HG02970 (cell line): ENCODE data around the gene MINDY4.

Experiments used
- ATAC-seq: cut with Tn5 transposase; IDR thresholded peaks from one replicate; pipeline ENCODE4 v1.9.1; 2021; ENCODE audit warnings: mild to moderate bottlenecking, moderate library complexity, moderate number of reproducible peaks; ENCODE audit not compliant: unreplicated experiment, low FRiP score

Gene MINDY4

DNA sequence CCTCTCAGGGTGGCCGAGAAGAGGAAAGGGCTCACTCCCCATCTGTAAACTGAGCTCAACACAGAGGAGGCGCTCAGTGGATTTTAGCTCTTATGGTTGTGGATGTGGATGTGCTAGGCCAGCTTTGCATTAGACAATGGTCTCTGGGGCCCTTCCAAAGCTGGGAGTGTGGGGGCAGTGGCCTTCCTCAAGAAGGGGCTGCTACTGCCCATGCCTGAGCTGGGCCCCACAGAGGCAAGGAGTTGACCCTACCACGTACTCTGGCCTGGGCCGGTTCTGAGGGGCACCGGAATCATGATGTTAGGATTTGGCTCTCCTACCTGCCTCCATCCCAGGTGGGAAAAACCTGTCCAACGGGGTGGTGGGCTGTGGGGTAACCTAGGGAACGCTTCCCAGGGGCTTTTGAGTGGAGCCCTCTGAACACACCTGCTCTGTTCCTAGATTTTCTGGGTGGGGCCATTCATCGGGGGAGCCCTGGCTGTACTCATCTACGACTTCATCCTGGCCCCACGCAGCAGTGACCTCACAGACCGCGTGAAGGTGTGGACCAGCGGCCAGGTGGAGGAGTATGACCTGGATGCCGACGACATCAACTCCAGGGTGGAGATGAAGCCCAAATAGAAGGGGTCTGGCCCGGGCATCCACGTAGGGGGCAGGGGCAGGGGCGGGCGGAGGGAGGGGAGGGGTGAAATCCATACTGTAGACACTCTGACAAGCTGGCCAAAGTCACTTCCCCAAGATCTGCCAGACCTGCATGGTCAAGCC lies 152.0 kb downstream of the MINDY4 start:
- no peak for ATAC-seq

DNA sequence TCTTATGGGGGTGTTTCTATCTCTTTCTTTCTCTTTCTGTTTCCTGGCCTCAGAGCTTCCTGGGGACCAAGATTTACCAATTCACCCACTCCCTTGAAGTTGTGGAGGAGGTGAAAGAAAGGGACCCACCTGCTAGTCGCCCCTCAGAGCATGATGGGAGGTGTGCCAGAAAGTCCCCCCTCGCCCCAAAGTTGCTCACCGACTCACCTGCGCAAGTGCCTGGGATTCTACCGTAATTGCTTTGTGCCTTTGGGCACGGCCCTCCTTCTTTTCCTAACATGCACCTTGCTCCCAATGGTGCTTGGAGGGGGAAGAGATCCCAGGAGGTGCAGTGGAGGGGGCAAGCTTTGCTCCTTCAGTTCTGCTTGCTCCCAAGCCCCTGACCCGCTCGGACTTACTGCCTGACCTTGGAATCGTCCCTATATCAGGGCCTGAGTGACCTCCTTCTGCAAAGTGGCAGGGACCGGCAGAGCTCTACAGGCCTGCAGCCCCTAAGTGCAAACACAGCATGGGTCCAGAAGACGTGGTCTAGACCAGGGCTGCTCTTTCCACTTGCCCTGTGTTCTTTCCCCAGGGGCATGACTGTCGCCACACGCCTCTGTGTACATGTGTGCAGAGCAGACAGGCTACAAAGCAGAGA lies 152.7 kb downstream of the MINDY4 start:
- ATAC-seq: no peak

DNA sequence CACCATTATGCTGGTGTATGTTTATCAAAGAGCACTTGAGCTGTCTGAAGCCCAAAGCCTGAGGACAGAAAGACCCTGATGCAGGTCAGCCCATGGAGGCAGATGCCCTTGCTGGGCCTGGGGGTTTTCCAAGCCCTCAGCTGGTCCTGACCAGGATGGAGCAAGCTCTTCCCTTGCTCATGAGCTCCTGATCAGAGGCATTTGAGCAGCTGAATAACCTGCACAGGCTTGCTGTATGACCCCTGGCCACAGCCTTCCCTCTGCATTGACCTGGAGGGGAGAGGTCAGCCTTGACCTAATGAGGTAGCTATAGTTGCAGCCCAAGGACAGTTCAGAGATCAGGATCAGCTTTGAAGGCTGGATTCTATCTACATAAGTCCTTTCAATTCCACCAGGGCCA lies 153.4 kb downstream of the MINDY4 start:
- ATAC-seq: no peak

DNA sequence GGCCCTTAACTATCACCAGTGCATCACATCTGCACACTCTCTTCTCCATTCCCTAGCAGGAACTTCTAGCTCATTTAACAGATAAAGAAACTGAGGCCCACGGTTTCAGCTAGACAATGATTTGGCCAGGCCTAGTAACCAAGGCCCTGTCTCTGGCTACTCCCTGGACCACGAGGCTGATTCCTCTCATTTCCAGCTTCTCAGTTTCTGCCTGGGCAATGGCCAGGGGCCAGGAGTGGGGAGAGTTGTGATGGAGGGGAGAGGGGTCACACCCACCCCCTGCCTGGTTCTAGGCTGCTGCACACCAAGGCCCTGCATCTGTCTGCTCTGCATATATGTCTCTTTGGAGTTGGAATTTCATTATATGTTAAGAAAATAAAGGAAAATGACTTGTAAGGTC lies 153.9 kb downstream of the MINDY4 start:
- ATAC-seq: no peak

DNA sequence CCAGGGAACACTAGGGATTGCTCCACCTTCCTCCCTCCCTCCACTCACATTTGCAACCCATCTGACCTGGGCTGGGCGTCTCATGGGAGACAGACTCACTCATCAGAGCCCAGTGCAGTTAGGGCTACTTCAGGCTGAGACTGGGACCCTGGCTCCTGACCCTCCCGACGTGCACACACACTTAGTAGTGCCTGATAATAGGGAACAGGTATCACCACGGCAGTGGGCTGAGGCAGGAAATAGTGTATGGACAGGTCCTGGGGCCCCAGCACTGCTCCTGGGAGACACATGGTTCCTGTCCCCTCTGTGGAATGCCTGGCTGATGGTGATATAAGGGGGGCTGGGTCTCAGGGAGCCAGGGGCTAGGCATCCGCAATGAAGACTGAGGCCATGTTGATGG lies 154.7 kb downstream of the MINDY4 start:
- no peak for ATAC-seq

DNA sequence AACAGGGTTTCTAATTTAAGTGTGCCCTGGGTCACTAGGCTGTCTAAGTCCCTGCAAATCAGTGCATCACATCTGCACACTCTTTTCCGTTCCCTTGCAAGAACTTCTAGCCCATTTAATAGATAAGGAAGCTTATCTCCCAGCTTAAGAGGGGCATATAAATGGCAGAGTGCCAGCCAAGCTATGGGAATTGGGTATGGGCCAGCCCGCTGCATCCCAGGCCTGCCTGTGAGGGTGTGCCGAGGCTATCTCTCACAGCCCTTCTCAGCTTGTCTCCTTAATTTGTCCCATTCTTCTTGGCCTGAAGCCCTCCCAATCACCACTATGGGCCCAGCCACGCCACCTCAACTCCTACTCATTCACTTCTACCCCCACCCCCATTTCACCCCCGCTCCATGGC lies 155.1 kb downstream of the MINDY4 start:
- no peak for ATAC-seq

DNA sequence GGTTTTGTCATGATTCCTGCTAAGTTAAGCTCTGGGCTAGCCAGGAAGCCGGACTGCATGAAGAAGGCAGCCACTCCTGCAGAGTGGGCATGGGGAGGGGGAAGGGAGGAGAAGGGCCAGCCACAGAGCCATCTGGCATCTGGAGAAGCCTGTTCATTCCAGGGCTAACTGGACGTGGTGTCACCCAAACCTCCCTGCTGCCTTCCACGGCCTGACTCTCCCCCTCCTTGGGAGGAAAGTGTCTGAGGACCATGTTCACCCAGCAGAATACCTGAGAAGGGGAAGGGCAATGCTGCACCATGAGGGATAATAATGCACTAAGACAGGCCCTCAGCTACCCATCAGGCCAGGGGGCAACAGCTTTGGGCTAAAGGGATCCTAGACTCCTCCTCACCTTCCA lies 155.8 kb downstream of the MINDY4 start:
- no peak for ATAC-seq

DNA sequence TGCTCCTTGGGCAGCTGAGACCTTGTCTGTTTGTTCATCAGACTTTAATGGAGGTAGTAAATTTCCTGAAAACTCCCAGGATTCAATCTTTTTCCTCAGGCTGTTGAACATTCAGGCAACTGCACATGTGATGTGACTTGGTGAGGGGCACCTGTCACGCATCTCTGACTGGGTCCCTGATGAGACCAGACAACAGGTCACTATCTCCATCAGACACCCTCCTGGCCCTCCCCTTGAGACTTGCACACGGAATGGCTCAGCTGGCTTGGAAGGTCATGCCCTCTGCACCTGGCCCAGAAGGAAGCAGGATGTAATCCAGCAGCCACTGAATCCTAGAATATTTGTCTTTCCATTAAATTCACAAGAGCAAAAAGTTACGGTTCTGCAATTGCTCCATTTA lies 156.3 kb downstream of the MINDY4 start:
- no peak for ATAC-seq

DNA sequence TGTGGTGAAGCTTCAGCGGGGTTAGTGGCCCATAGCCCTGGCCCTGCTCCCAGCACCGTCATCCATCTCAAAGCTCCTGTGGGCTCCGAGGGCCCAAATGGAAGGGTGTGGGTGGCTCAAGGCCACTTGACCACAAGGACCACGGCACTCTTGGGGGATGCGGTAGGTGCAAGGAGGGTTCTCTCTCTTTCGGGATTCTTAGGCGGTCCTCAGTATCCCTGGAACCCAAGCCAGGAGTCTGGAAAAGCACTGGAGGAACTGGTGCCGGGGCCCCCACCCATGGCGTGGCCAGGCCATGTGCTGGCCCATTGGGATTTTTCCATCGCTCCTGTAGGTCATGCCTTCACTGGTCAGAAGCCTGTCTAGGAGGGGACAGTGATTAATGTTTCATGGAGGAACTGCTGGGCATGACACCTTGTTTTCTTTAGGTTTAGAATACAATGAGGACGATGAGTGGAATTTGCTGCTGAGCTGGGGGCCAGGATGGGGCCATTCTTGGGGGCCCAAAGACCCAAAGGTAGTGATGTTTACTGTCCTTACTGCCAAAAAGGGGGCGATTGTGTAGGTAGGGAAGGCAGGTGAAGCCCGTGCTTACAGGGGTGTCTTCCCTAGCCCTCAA lies 157.1 kb downstream of the MINDY4 start:
- ATAC-seq: no peak

DNA sequence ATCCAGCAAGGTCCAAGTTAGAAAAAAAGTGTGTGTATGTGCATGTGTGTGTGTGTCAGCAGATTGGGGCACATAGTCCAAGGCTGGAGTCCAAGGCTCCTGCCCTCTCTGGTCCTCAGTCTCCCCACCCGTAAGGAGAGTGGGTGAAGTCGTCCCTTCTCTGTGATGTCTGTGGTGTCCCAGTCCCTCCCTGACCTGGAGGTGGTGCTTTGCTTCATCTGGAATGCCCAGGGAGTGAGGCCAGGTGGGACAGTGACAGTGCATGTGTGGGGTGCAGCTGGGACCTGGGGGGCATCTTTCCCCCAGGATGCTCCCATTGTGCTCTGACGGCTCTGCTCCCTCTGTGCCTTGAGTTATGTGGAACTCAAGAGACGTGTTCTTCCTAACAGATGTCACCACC lies 158.5 kb downstream of the MINDY4 start:
- no peak for ATAC-seq

DNA sequence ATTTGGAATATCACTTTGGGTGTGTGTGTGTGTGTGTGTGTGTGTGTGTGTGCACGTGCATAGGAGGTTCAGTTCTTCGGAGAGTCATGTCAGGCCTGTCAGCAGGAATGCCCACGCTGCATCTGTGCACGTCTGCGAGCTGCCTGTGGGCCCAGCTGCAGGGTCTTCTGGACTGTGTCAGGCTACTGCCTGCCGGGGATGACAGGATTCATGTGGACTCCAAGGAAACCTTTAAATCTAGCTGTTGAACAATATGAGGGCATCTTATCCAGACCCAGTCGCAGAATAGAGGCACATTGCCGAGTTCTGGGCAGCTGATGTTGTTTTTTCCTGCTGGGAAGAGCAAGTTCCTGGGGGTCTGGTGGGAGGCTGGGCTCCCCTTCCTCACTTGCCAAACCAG lies 159.4 kb downstream of the MINDY4 start:
- no peak for ATAC-seq

DNA sequence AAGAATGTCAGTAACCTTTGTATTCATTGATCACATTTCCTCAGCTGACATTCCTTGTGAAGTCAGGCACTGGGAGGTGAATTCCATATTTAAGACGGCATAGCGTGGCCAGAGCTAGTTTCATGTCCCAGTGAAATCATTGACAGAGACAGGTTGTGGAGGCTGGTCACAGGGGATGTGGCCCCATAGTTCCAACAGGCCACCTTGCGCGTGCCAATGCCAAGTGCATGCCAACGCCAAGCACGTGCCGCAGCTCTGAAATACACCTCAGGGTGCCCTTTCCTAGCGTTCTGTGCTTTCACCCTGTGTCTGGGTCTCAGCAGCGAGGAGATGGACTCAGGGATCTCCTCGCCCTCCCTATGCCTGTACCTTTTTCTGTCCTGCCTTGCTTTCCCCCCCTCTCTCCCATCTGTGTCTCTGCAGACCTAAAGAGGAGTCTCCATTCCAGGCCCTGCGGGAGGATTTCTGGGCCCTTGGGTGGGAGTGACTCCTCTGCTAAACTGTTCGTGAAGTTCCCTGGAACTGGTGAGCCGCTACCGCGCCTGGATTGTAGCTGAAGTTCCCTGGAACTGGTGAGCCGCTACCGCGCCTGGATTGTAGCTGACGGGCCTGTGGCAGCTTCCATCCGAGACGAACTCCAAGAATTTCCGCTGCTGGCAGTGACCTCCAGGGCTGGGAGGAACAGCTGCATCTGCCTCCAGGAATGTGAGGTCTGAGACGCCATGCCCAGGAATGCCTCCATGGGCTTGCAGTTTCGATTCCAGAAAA lies 160.1 kb downstream of the MINDY4 start:
- no peak for ATAC-seq

DNA sequence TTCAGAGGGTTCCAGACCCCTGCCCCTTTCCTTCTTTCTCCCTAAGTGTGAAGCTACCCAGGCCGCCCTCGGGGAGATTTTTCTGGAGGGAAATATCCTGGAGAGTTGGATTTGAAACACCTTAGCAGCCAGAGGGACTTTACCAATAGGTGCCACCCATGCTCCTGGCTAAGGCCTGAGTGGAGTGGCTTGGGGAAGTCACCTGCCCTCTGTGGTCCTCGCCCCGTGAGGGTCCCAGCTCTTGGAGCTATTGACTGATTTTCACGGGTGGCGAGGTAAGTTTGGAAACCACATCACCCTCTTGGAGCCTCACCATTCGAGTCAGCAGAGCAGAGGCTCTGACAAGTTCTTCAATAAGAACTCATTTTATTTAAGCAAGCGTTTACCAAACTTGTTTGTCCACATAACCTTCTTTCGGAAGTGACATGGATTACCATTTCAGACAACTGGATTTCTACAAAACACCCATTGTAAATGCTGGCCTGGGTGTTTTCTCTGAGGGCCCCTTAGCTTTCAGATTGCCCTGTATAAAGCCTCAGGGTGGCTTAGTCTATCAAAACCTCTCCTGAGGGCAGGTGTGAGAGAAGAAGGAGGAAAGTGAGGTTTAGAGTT lies 160.8 kb downstream of the MINDY4 start:
- ATAC-seq: no peak

DNA sequence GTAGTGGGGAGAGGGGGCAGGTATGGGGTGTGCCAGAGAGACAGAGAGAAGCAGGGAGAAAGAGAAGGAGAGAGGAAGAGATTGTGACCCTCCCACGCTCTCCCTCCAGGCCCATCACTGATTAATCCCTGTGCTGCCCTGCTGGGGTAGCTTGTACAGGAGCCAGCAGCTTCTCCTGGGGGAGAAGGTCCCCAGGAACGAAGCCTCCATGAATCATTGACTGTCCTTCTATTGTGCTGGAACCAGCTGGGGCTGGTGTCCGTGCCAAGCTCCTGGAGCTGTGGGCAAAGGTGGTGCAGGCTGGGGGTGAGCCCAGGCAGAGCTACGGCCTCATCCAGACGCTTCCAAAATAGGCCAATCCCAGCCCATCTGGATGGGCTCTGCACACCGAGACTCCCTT lies 161.3 kb downstream of the MINDY4 start:
- ATAC-seq: no peak

DNA sequence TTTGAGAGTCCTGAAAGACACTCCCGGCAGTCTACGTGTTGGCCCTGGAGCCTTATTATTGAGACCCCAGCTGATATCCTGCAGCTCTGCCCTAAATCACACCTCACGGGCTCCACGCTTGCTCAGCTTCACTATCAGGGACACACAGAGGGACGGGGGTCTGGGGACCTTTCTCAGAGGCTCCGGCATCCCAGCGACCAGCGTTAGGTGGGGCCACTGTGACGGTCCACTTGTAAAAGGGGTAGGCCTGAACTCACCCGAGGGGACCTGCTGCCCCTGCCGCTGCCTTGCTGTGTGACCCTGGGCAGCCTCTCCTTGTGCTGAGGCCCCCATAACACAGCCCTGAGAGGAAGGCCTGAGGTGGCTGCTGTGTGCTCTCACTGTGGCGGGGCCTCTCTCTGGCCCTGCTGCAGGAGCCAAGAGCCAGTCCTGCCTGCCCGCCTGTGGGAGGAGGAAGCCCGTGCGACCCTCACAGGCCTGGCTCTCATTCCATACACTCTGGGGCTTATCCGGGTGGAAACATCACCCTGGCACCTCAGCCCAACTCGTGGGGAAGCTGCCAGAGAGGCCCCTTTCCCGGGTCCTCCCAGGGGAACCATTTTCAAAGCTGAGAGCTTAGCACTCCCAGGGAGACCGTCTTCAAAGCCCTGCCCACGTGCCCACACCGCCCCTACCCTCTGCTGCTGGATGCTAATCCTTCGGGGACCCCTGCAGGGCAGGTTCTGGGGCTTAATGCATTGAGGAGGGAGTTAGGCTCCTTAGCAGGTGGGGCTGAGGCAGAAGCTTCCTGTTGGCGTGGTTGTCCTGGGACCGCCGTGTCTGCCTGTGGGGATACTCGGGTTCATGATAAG lies 162.1 kb downstream of the MINDY4 start:
- no peak for ATAC-seq

DNA sequence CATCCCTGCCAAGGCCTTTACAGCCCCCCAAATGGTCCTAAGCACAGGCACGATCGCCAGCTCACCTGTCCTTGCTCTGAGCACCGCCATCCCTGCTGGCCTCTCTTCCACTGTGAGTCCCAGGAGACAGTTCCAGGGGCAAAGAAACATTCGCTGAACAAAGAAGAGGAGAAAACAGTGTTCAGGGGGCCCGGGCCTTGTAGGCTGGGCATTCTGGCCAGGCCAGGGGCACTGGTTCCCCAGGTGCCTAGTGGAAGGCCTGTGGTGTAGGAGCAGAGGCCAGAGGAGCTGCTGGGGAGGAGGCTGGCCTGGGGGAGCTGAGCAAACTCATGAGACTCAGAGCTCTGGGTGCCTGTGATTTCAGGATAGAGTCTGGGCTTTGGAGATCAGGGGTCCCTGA lies 163.0 kb downstream of the MINDY4 start:
- ATAC-seq: no peak

DNA sequence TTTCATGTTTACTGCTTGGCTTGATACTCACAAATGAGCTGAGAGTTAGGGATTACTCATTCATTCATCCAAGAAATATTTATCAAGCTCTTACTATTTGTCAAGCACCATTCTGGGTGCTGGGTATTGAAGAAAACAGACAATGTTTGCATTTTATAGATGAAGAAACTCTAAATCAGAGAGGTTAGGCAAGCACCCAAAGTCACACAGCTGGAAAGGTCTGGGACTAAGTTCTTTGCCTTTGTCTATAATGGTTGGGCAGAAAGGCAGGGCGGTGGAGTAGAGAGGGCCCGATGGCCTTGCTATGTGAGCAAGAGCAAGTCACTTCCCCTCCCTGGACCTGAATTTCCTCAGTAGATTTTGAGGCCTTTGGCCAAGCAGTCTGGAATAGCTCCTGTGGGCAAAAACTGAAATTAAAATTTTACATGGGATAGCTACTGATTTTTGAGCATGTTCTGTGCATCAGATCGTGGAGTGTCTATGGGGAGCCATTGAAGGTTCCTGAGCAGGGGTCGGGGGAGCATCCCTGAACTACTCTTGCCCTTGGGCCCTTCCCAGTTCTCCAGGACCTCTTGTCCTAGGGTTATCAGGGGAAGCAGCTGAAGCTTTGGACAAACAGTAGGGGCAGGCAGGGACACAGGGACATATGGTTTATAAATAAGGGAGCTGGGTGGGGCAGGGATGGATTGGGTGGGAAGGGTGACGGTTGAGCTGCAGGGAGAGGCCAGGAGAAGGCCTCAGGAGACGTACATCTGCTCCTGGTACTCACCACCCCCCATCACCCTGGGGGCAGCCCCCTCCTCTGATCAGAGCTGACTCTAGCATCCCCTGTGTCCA lies 163.7 kb downstream of the MINDY4 start:
- no peak for ATAC-seq

DNA sequence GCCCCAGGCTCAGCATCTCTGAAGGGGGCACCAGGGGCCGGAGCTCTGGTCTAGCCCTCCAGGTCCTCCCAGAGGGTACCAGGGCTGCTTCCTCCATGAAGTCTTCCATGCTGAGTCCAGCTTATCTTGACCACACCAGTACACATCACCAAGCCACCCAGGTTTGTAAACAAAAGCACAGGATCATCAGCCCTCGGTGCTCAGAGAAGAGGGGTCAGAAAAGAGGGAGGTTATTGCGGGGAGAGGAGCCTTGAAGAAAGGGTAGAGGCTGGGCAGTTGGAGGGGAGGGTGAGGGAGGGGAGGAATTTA lies 164.3 kb downstream of the MINDY4 start:
- ATAC-seq: no peak

DNA sequence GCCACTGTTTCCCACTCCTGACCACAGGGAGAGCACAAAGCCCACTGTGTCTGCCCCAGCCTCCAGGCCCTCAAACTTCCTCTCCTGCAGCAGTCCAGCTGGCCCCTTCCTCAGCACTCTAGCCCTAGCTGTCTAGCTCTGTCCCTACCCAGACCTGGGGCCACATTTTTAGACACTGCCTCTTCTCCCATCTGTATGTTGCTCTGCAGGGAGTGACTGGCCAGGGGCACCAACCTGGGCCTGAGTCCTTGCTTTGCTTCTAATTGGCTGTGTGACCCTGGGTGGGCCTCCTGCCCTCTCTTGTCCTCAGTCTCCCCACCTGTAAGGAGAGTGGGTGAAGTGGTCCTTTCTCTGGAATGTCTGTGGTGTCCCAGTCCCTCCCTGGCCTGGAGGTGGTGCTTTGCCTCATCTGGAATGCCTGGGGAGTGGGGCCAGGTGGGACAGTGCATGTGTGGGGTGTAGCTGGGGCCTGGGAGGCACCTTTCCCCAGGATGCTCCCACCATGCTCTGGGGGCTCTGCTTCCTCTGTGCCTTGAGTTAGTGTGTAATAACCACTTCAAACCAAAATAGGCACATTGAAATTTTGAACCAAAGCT lies 165.5 kb downstream of the MINDY4 start:
- ATAC-seq: no peak
